Common myeloid progenitor, CD34-positive (primary cell): ENCODE measurements around the gene ARHGEF2.

Source experiments
- CTCF ChIA-PET: fragments of 350-600 bp; sonication (Branson Sonifier 250); formaldehyde crosslinking; loops from one replicate; lab custom pipeline; 2021; ENCODE audit warnings: antibody characterized with exemption; lab: Charles Lee
- POLR2A ChIA-PET: fragments of 350-600 bp; sonication (Branson Sonifier 250); formaldehyde crosslinking; loops from one replicate; lab custom pipeline; 2021; ENCODE audit warnings: antibody characterized with exemption; lab: Charles Lee
- DNase-seq, 3 donors: peaks; one replicate each; pipeline versions ENCODE4 v3.0.0 to v3.0.0-alpha.2; 2013
- H3K27ac ChIP-seq, 2 experiments: 1 replicate in 1 of 2; 2 replicates in 1 of 2; pipeline ENCODE4 v1.7.0; 2013; ENCODE audit warnings: inconsistent platforms in 2 of 2, low read length in 2 of 2, mild to moderate bottlenecking in 2 of 2, low read depth in 1 of 2, moderate library complexity in 1 of 2; ENCODE audit not compliant: severe bottlenecking in 2 of 2, insufficient read depth in 1 of 2, poor library complexity in 1 of 2
- H3K27me3 ChIP-seq, 5 experiments: replicated peaks in 2 of 5; 1 replicate in 3 of 5; 2 replicates in 2 of 5; pipeline versions ENCODE4 v1.6.1 to v1.7.0; 2013; ENCODE audit warnings: low read length in 4 of 5, mild to moderate bottlenecking in 2 of 5, moderate library complexity in 2 of 5, inconsistent platforms in 1 of 5; ENCODE audit not compliant: insufficient read depth in 5 of 5, control insufficient read depth in 4 of 5
- H3K36me3 ChIP-seq, 4 experiments: 1 replicate in 2 of 4; 2 replicates in 2 of 4; pipeline versions ENCODE4 v1.6.1 to v1.7.0; 2013; ENCODE audit warnings: low read length in 3 of 4, control low read depth in 1 of 4, mild to moderate bottlenecking in 1 of 4; ENCODE audit not compliant: control insufficient read depth in 4 of 4, insufficient read depth in 4 of 4
- H3K4me1 ChIP-seq, 4 experiments: 1 replicate in 3 of 4; 2 replicates in 1 of 4; pipeline versions ENCODE4 v1.6.1 to v1.7.1; 2013; ENCODE audit warnings: low read length in 3 of 4, mild to moderate bottlenecking in 3 of 4, control low read depth in 1 of 4, inconsistent platforms in 1 of 4, moderate library complexity in 1 of 4; ENCODE audit not compliant: control insufficient read depth in 4 of 4, insufficient read depth in 4 of 4; ENCODE audit errors: control extremely low read depth in 1 of 4
- H3K4me3 ChIP-seq, 7 experiments: 1 replicate in 4 of 7; 2 replicates in 3 of 7; pipeline versions ENCODE4 v1.5.1 to v1.7.0; 2013; ENCODE audit warnings: mild to moderate bottlenecking in 7 of 7, low read length in 6 of 7, moderate library complexity in 6 of 7, inconsistent platforms in 2 of 7, low read depth in 2 of 7, control low read depth in 1 of 7; ENCODE audit not compliant: insufficient read depth in 4 of 7, control insufficient read depth in 1 of 7; ENCODE audit errors: extremely low read depth in 1 of 7
- H3K9me3 ChIP-seq, 5 experiments: 1 replicate in 4 of 5; 2 replicates in 1 of 5; pipeline versions ENCODE4 v1.6.1 to v1.7.1; 2013; ENCODE audit warnings: low read length in 4 of 5, mild to moderate bottlenecking in 2 of 5, inconsistent platforms in 1 of 5, low read depth in 1 of 5, moderate library complexity in 1 of 5; ENCODE audit not compliant: control insufficient read depth in 4 of 5, insufficient read depth in 2 of 5; ENCODE audit errors: control extremely low read depth in 1 of 5
- WGBS: methylation state at CpG from one replicate; pipeline ENCODE4 v1.1.5; 2013; ENCODE audit not compliant: insufficient coverage; 5-methylcytosine and 5-hydroxymethylcytosine counted together

The ARHGEF2 gene

DNA sequence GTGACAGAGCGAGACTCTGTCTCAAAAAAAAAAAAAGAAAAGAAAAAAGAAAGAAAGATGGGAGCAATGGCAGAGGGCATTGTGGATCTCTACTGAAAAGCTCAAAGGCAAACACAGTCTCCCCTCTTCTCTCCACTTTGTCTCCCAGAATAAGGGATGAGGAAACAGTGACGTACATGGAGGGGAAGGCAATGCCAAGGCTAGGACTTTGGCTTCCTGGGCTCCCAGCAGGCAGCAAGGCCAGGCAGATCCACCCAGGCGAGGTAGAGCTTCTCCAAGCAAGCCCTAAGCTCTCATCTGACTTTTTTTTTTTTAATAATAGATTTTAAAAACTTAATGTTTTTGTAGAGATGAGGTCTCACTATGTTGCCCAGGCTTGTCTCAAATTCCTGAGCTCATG lies 4.6 kb downstream of the ARHGEF2 start:
- Histone ChIP-seq H3K27ac (peak overlapping the region; percentile 87 to 95), H3K4me1 (peaks cover 38 to 87% (median 84%) of the 10 kb centered on the region in 4 experiments), H3K27me3 (no peaks in the 10 kb centered on the region), H3K36me3 (peaks cover 4 to 40% (median 18%) of the 10 kb centered on the region in 4 experiments), H3K4me3 (peak overlapping the region in 5 of 7 experiments; percentile 82 to 99 (median 92)), H3K9me3 (no peaks in the 10 kb centered on the region)
- no peak for DNase-seq
- WGBS: 100% methylated on average over 1 of the region's 3 CpGs
- ChIA-PET POLR2A (interaction anchor here (1.0 kb wide), 1 partner anchor 16 kb away, joined by 3 read pairs; no protein-coding TSS in a partner anchor), CTCF (interaction anchor here (1.0 to 12.5 kb wide), 6 partner anchors 9 to 28 kb away, joined by 3 to 208 read pairs (median 6); no protein-coding TSS in a partner anchor)

DNA sequence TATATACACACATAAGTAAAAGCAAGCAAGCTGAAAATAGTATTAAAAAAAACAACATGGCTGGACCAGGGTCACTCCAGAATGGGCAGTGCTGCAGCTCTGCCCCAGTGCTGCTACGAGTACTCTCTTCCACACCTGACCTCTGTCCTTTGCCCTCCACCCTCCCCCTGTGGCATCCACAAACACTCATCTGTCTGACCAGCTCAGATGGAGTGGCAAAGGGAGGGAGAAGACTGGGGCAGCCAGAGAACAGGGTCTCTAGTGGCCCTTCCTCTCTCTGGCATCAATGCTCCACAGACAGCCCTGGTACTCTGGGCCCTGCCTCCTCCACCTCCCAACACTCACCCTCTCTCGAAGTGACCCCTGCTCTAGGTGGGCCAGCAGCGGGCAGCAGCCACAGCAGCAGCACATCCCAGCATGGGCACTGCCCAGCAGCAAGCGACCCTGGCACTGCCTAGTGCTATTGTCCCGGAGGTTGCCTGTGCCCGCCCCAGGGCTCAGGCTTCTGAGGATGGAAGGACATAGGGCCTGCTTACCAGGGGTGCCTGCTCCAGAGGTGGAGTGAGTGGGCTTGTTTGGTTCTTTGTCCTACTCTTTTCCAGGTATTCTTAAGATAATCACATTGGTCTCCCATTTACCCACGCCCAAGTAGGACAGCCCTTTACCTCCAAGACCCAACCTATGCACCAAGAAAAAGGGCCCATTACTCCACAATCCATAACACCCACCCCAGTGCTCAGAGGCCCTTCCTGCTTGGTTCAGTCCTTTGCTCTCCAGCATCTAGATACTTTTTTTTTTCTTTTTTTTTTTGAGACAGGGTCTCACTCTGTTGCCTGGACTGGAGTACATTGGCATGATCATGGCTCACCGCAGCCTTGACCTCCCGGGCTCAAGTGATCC lies 6.2 kb downstream of the ARHGEF2 start:
- H3K4me1 ChIP-seq: peaks cover 44 to 99% (median 97%) of the 10 kb centered on the region in 4 experiments
- peaks cover 11 to 56% (median 27%) of the 10 kb centered on the region in 4 experiments for H3K36me3 ChIP-seq
- H3K4me3 ChIP-seq: peak overlapping the region in 5 of 7 experiments; percentile 13 to 46 (median 35)
- ChIA-PET CTCF (interaction anchor here (1.1 to 9.1 kb wide), 2 partner anchors 12 to 18 kb away, joined by 3 to 92 read pairs; no protein-coding TSS in a partner anchor), POLR2A (interaction anchor here (0.5 to 1.0 kb wide), 2 partner anchors 12 to 17 kb away, joined by 3 to 5 read pairs; no protein-coding TSS in a partner anchor)
- H3K27me3 ChIP-seq: no peaks in the 10 kb centered on the region
- peak overlapping the region; percentile 40 to 95 for H3K27ac ChIP-seq
- DNase-seq: no peak
- no peaks in the 10 kb centered on the region for H3K9me3 ChIP-seq
- 96% methylated on average over 3 of the region's 9 CpGs for WGBS

DNA sequence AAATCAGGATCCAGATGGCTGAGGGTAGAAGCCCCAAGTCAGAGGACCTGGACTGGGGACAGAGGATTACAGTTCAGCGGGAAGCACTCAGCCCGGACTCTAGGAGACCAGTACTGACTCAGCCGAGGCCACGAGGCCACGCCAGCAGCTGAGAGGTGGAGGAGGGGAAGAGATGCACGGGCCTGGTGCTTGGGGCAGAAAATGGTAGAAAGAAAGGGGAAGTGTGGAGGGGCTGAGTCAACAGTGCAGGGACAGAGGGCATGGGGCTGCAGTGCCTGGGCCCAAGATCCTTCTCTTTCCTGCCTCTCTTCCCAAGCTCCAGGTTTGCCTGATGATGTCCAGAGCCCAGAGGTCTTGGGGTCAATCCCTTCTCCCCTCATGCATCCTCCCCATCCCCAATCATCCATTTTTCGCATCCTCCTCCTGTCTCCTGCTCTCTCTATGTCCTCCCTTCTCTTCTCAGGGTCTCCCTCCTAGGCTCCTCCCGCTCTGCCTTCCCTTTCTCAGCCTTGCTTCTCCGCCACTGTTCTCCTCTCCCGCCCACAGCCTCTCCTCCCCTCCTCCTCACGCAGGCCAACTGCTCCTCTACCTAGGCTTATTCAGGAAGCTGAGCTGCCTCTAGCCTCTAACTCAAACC lies 7.7 kb downstream of the ARHGEF2 start:
- H3K4me1 ChIP-seq: peaks cover 39 to 95% (median 92%) of the 10 kb centered on the region in 4 experiments
- H3K27me3 ChIP-seq: no peaks in the 10 kb centered on the region
- peaks cover 18 to 71% (median 40%) of the 10 kb centered on the region in 4 experiments for H3K36me3 ChIP-seq
- H3K9me3 ChIP-seq: no peaks in the 10 kb centered on the region
- H3K27ac ChIP-seq: peak overlapping the region in 1 of 2 experiments; percentile 95
- DNase-seq: peak; percentile 75 to 91 (median 90)
- ChIA-PET POLR2A (interaction anchor here (6.2 kb wide), 1 partner anchor 7 kb away, joined by 60 read pairs; the partner anchor contains the start of gene ARHGEF2), CTCF (interaction anchor here (0.9 to 11.9 kb wide), 7 partner anchors 9 to 103 kb away, joined by 3 to 208 read pairs (median 4); partner anchors contain the start of gene ARHGEF2)
- 0% methylated on average over 10 of the region's 11 CpGs for WGBS
- H3K4me3 ChIP-seq: peak overlapping the region in 6 of 7 experiments; percentile 12 to 62 (median 33)

DNA sequence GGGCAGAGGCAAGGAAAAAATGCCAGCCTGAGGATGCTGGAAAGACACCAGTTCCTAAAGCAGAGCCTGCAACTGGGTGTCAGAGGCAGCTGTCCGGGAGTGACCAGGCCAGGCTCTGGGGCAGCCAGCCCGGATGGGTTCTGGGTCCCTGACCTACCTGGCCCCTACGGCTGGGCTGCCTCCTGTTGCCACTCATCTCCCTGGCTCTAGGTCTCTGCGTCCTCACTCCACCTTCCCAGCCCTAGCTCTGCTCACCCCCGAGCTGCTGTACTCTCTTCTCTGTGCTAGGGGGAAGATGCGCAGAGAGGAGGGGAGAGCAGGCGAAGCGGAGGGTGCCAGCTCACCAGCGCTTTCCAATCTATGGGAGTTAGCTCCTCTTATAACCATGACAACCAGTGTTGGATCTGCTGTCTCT lies 9.0 kb downstream of the ARHGEF2 start:
- 77% methylated on average over 5 of the region's 9 CpGs for WGBS
- no peaks in the 10 kb centered on the region for H3K9me3 ChIP-seq
- peak overlapping the region in 3 of 7 experiments; percentile 13 to 24 (median 16) for H3K4me3 ChIP-seq
- H3K4me1 ChIP-seq: peaks cover 33 to 90% (median 84%) of the 10 kb centered on the region in 4 experiments
- ChIA-PET CTCF (interaction anchor here (0.5 to 11.9 kb wide), 7 partner anchors 10 to 162 kb away, joined by 3 to 208 read pairs (median 11); partner anchors contain the start of gene ARHGEF2), POLR2A (interaction anchor here (0.7 to 6.2 kb wide), 2 partner anchors 8 to 36 kb away, joined by 4 to 60 read pairs; partner anchors contain the start of gene ARHGEF2)
- H3K27me3 ChIP-seq: no peaks in the 10 kb centered on the region
- peaks cover 24 to 81% (median 50%) of the 10 kb centered on the region in 4 experiments for H3K36me3 ChIP-seq
- DNase-seq: no peak
- peak overlapping the region; percentile 35 to 95 for H3K27ac ChIP-seq

DNA sequence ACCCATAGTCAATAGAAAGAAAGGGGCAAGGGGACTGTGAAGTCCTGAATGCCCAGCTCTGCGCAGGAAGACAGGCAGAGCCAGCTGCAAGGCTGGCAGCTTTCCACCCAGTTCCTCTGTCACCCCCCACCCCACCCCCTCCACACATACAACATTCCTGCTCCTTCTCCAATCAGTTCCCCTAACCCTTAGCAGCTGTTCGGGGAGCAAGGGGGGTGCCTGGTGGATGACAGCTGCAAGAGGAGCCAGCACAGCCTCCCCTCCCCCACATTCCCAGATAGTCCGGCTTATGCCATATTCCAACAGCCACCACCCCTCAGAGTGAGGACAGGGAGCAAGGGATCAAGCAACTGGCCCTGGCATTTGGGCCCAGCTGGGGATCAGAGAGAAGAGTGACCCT lies 9.7 kb downstream of the ARHGEF2 start:
- Histone ChIP-seq H3K27me3 (no peaks in the 10 kb centered on the region), H3K4me1 (peaks cover 27 to 83% (median 77%) of the 10 kb centered on the region in 4 experiments), H3K4me3 (peak overlapping the region in 4 of 7 experiments; percentile 2 to 59 (median 22)), H3K27ac (peak overlapping the region; percentile 61 to 95), H3K36me3 (peaks cover 26 to 76% (median 52%) of the 10 kb centered on the region in 4 experiments), H3K9me3 (no peaks in the 10 kb centered on the region)
- WGBS: 40% methylated on average over 1 of the region's 3 CpGs
- DNase-seq: no peak
- CTCF ChIA-PET: interaction anchor here (0.5 to 11.9 kb wide), 8 partner anchors 11 to 224 kb away, joined by 3 to 208 read pairs (median 14); partner anchors contain the start of gene ARHGEF2
- POLR2A ChIA-PET: interaction anchor here (0.6 to 6.2 kb wide), 2 partner anchors 9 to 33 kb away, joined by 3 to 60 read pairs; partner anchors contain the start of gene ARHGEF2

DNA sequence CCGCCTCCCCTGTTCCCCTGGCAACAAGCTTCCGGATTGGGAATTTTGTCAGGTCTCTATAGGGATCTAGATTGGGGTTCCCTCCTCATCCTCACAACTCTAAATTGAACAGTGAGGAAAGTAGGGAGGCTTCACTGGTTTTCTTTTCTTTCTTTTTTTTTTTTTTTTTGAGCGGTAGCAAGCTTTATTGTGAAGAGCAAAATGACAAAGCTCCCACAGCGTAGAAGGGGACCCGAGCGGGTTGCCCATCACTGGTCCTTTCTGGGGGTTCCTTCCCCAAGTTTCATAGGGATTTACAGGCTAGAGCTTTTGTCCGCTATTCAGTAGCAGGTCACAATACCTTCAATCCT lies 10.3 kb downstream of the ARHGEF2 start:
- Histone ChIP-seq H3K27ac (peak overlapping the region; percentile 61 to 95), H3K4me3 (peak overlapping the region in 5 of 7 experiments; percentile 36 to 59 (median 46)), H3K9me3 (no peaks in the 10 kb centered on the region), H3K4me1 (peaks cover 23 to 79% (median 71%) of the 10 kb centered on the region in 4 experiments), H3K36me3 (peaks cover 26 to 74% (median 56%) of the 10 kb centered on the region in 4 experiments), H3K27me3 (no peaks in the 10 kb centered on the region)
- ChIA-PET POLR2A (interaction anchor here (1.0 to 6.2 kb wide), 3 partner anchors 9 to 30 kb away, joined by 3 to 60 read pairs (median 3); partner anchors contain the start of gene ARHGEF2), CTCF (interaction anchor here (0.7 to 11.9 kb wide), 10 partner anchors 11 to 624 kb away, joined by 3 to 208 read pairs (median 10); partner anchors contain the start of genes ARHGEF2 and KHDC4)
- DNase-seq: no peak
- WGBS: 61% methylated on average over 3 of the region's 7 CpGs
